ENCODE measurements around the gene SLC25A38.
"Not testable (repeated sequence)": the region's sequence is repeated elsewhere in the genome, so short reads cannot be mapped to it uniquely, and the experiment has no call there.

The SLC25A38 gene

GRCh38 chr3:39383045-39383880 lies at the start of gene SLC25A38:
SLC25A38 (plus strand) TSS chr3:39383370; CDS start chr3:39383725, 355 bp downstream.
- in situ Hi-C loops (cut with HindIII; ENCODE audit: low sequenced_read_pairs): no loop called here

- in situ Hi-C loops (cut with HindIII; ENCODE audit: low sequenced_read_pairs): no loop called here
Observed at GRCh38 chr3:39333607-39334006, 49.6 kb upstream of the SLC25A38 start.

GRCh38 chr3:39334205-39334604 lies 49.0 kb upstream of the SLC25A38 start:
- in situ Hi-C loops (cut with HindIII; ENCODE audit: low sequenced_read_pairs): no loop called here

GRCh38 chr3:39338201-39338600 lies 45.0 kb upstream of the SLC25A38 start:
- in situ Hi-C loops (cut with HindIII; ENCODE audit: low sequenced_read_pairs): no loop called here

- in situ Hi-C loops (cut with HindIII; ENCODE audit: low sequenced_read_pairs): no loop called here
Observed at GRCh38 chr3:39339086-39339485, 44.1 kb upstream of the SLC25A38 start.

- in situ Hi-C loops (cut with HindIII; ENCODE audit: low sequenced_read_pairs): no loop called here
Observed at GRCh38 chr3:39343076-39343717, 40.0 kb upstream of the SLC25A38 start.

GRCh38 chr3:39343760-39344159 lies 39.4 kb upstream of the SLC25A38 start:
- in situ Hi-C loops (cut with HindIII; ENCODE audit: low sequenced_read_pairs): no loop called here

GRCh38 chr3:39344746-39345344 lies 38.3 kb upstream of the SLC25A38 start:
- in situ Hi-C loops (cut with HindIII; ENCODE audit: low sequenced_read_pairs): no loop called here

GRCh38 chr3:39346785-39347585 lies 36.2 kb upstream of the SLC25A38 start:
- in situ Hi-C loops (cut with HindIII; ENCODE audit: low sequenced_read_pairs): no loop called here

- in situ Hi-C loops (cut with HindIII; ENCODE audit: low sequenced_read_pairs): no loop called here
Observed at GRCh38 chr3:39347586-39347876, 35.6 kb upstream of the SLC25A38 start.

- in situ Hi-C loops (cut with HindIII; ENCODE audit: low sequenced_read_pairs): no loop called here
Observed at GRCh38 chr3:39349080-39349479, 34.1 kb upstream of the SLC25A38 start.

- in situ Hi-C loops (cut with HindIII; ENCODE audit: low sequenced_read_pairs): no loop called here
Observed at GRCh38 chr3:39350714-39351113, 32.5 kb upstream of the SLC25A38 start.

GRCh38 chr3:39351134-39351533 lies 32.0 kb upstream of the SLC25A38 start:
- in situ Hi-C loops (cut with HindIII; ENCODE audit: low sequenced_read_pairs): not testable (repeated sequence)

GRCh38 chr3:39353168-39353927 lies 29.8 kb upstream of the SLC25A38 start:
- in situ Hi-C loops (cut with HindIII; ENCODE audit: low sequenced_read_pairs): not testable (repeated sequence)

GRCh38 chr3:39358333-39358732 lies 24.8 kb upstream of the SLC25A38 start:
- in situ Hi-C loops (cut with HindIII; ENCODE audit: low sequenced_read_pairs): no loop called here

GRCh38 chr3:39361252-39361927 lies 21.8 kb upstream of the SLC25A38 start:
- in situ Hi-C loops (cut with HindIII; ENCODE audit: low sequenced_read_pairs): no loop called here

- in situ Hi-C loops (cut with HindIII; ENCODE audit: low sequenced_read_pairs): no loop called here
Observed at GRCh38 chr3:39362192-39362591, 21.0 kb upstream of the SLC25A38 start.

GRCh38 chr3:39362812-39363211 lies 20.4 kb upstream of the SLC25A38 start:
- in situ Hi-C loops (cut with HindIII; ENCODE audit: low sequenced_read_pairs): no loop called here

- in situ Hi-C loops (cut with HindIII; ENCODE audit: low sequenced_read_pairs): not testable (repeated sequence)
Observed at GRCh38 chr3:39370450-39370849, 12.7 kb upstream of the SLC25A38 start.

- in situ Hi-C loops (cut with HindIII; ENCODE audit: low sequenced_read_pairs): no loop called here
Observed at GRCh38 chr3:39372833-39373232, 10.3 kb upstream of the SLC25A38 start.

Measured in DLD1 (cell line).